ENCODE measurements around the gene KRT3.

KRT3 gene

GRCh38 chr12:52813885-52814709 lies 18.2 kb upstream of the KRT3 start, which contains the start of gene KRT4:
KRT4 (minus strand) TSS chr12:52814116; CDS start chr12:52814058, 58 bp downstream.
- no peak for DNase-seq (ENCODE audit: low read depth in 2 of 2)

DNA sequence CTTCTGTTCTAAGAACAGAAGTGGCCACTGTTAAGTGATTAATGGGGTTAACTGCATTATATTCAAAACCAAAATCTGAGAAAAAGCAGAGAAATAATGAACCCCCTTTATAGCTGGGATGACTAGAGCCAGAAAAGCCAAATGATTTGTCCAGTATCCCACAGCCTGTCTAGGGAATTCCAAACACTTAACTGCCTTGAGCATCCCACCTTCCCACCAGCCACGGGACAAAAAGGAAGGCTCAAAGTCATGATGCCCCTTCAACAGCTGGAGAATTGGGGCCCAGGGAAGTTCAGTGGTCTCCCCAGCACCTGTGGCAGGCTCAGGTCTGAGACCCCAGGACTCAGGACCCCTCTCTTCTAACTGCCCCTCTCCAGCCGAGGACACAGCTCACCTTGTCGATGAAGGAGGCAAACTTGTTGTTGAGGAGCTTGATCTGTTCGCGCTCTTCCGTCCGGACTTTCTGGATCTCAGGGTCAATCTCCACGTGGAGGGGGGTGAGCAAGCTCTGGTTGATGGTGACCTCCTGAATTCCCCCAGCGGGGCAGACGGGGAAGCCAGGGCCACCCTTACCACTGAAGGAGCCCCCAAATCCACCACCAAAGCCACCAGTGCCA lies 17.4 kb upstream of the KRT3 start:
- DNase-seq (ENCODE audit: low read depth in 2 of 2), result no peak

DNA sequence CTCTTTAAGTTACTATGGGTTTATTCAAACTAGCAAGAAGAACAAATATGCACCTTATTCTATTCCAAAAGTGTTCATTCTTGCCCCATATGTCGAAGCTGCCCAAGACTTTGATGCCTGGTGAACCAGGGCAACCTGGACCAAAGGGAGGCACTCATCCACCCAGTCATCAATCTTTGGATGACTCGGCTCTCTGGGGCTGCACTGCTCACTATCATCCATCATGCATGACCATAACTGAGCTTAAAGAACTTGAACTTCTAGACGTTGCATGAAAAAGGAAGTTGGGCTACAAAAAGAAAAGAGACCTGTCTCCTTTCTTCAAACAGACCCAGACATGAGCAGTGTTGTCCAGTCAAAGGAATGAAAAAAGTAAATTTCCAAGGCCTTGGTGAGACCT lies 16.8 kb upstream of the KRT3 start:
- DNase-seq (ENCODE audit: low read depth in 2 of 2), result no peak

DNA sequence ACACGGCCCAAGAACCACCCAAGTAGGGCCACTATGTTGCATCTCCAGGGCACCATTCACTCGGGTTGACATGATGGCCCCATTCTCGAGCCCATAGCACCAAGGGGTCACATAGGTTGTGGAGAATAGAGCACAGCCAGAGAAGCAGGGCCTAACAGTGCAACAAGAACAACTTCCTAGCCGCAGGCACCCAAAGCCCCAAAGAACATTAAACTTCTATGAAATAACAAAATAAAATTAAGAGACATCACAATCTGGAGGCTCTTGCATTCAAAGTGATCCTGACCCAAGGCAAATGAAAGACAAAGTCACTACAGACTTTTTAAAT lies 16.1 kb upstream of the KRT3 start:
- DNase-seq (ENCODE audit: low read depth in 2 of 2), result no peak

- no peak for DNase-seq (ENCODE audit: low read depth in 2 of 2)
Measured at GRCh38 chr12:52811191-52812072, 15.5 kb upstream of the KRT3 start.

- DNase-seq (ENCODE audit: low read depth in 2 of 2), result no peak
Measured at GRCh38 chr12:52810554-52810953, 14.6 kb upstream of the KRT3 start.

GRCh38 chr12:52809166-52809565 lies 13.2 kb upstream of the KRT3 start:
- no peak for DNase-seq (ENCODE audit: low read depth in 2 of 2)

DNA sequence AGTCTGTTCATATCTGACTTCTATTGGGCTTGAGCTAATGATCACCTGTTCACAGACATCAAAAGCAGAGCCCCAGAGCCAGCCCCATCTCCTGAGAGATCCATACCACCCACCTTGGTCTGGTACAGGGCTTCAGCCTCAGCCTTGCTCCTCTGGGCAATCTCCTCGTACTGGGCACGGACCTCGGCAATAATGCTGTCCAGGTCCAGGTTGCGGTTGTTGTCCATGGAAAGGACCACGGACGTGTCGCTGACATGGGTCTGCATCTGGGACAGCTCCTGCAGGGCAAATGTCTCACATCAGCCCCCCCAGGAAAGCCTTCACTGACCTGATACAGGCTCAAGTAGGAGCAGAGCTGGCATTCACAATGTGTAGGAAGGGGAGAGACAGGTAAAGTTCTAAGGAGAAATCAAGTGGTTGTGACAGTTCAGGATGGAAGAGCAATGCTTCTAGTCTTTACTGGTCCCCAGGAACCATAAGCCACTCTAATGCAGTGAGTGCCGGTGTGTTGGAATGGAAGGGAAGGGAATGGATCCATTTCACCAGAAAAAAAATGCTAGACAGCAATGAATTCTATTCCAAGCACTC lies 12.8 kb upstream of the KRT3 start:
- no peak for DNase-seq (ENCODE audit: low read depth in 2 of 2)

GRCh38 chr12:52807544-52808470 lies 11.9 kb upstream of the KRT3 start:
- no peak for DNase-seq (ENCODE audit: low read depth in 2 of 2)

DNA sequence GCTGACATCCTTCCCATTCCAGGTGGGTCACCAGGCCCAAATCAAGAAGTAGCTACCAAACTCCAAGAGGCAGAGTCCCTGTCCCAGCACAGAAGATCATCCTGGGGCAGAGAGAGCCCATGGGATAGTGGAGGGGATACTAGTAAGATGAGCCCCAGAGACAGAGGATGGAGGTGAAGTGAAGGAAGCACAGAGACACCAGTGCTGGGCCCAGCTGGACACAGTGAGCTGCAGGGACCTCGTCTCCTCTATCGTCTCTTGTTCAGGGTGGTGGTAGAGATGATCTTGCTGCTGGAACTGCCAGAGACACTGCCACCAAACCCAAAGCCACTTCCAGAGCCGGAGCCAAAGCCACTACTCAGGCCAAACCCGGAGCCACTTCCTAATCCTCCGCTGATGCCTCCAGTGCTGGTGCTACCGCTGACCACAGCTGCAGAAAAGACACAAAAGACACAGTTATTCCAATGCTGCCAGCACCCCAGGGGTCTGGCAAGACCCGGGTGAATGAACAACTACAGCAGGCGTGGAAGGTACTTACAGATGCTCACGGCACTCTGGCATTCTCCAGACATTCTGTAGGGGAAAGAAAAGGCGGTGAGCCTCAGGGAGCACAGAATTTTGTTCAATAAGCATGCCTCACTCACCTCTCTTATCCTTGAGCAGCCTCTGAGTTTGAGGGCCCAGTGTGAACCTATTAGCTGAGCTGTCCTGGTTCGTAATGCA lies 11.1 kb upstream of the KRT3 start:
- DNase-seq (ENCODE audit: low read depth in 2 of 2), result no peak

DNA sequence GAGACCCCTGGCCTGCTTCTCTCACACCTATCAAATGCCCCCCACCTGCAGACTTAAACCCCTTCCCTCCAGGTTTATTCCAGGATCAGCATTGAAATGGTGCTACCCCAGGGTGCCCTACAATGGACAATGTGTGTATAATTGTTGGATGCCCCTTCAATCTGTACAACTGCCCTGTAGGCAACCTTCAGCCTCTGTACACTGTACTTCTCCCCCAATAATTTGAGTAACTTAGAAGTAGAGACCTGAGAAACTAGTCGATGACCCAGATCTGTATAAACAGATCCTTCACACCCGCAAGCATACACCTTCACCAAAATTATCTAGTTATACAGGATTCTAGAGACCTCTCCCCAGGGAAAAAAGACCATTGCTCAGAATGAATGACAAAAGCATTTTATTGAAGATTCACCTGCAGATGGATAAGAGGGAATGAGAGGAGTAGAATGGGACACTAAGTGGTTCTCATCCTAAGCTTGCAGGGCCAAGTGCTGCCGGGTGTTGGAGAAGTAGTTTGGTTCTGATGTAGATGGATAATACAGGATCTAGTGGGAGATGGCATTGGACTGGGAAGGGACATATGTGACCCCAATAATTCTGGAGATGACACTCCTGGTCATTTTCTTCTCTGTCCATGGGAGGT lies 10.4 kb upstream of the KRT3 start:
- DNase-seq (ENCODE audit: low read depth in 2 of 2), result no peak

DNA sequence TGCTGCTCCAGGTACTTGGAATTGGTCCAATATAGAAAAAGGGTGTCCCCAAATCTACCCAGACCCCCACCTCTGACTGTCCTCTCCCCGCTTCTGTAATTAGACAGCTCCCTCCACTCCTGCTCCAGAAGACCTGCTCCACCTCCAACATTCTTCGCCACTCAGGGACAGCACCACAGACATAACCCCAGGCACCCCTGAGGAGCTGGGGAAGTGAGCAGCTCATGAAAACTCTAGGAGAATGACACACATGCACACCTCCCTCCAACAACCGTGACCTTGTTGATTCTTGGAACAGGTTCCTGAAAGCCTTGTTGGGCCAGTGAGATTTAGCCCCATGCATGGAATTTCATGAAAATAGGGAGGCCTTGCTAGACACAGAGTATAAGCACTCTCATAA lies 9.8 kb upstream of the KRT3 start:
- DNase-seq (ENCODE audit: low read depth in 2 of 2), result no peak

- DNase-seq (ENCODE audit: low read depth in 2 of 2), result no peak
Measured at GRCh38 chr12:52805000-52805399, 9.1 kb upstream of the KRT3 start.

- DNase-seq (ENCODE audit: low read depth in 2 of 2), result no peak
Measured at GRCh38 chr12:52802442-52802841, 6.5 kb upstream of the KRT3 start.

- no peak for DNase-seq (ENCODE audit: low read depth in 2 of 2)
Measured at GRCh38 chr12:52801773-52802172, 5.9 kb upstream of the KRT3 start.

GRCh38 chr12:52800259-52800917 lies 4.5 kb upstream of the KRT3 start:
- DNase-seq (ENCODE audit: low read depth in 2 of 2), result no peak

DNA sequence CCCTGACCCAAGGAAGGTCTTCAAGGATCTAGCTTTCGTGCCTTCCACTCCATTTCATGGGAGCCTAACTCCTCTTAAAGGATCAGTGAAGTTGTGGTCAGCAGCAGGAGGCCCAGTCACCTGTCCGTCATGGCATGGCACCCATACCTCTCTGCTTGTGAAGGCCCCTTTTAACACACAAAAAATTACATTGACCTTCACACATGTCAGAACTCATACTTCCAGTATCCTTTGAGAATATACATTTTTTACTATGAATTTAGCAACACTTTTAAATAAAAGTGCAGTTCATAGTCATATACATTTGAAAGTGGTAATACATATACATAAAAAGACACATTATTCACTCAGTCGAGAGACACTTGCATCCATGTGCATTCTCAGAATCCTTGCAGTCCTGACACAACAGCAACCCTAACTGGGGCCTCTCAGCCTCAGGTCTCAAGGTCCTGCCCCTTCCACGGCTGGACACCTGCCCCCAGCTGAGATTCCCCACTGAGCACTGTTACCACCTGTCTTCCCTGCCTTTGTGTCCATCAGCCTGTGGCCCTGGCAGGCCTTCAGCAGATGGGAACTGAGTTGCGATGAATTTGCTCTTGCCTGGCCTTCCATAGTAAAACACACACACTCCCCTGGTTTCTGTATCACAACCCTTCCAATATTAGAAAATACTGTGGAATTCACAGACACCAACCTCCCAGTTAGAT lies 3.7 kb upstream of the KRT3 start:
- DNase-seq (ENCODE audit: low read depth in 2 of 2), result no peak

DNA sequence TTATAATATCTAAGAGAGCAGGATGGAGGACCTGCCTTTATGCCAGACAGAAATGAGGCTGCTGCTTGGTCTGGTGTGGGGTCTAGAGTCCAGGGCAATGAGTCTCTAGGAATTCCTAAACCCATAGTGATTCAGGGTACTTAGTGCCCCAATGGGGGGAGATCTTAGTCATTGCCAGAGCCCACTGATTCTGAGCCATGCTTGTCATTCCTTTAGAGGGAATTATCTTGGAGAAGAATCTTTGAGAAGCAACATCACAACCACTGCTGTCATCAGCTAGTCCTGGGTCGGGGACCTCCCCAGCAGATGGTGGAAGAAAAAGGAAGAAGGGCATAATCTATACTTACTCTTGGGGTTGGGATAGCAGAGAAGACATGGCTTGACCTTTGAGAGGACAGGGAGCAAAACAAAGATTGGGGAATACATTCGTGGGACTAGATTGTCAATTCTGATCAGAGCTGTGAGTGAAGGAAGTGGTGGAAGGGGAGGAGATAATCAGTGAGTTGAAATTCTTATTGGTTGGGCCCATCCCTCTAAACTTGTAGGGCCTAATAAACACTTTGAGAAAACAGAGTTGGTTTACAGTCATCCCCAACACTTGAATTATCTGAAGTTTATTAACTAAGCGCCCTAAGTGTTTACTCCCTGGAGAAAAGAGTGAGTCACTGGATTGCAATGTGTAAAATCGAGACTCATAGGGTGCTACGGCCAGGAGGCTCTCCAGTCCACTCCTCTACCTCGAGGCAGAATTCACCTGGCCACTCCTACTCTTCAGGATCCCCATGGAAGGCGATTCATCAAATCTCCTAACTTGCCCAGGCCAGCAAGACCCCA lies 3.0 kb upstream of the KRT3 start:
- no peak for DNase-seq (ENCODE audit: low read depth in 2 of 2)
